H1 (cell line): ENCODE measurements around the gene FAM24B. TPM values are rescaled to one million over a fixed set of nuclear protein-coding genes. Genes with fewer than 3 reads are reported as not detected.

Experiments
- CTCF ChIA-PET: fragments of 300-600 bp; sonication (Branson Sonifier 250); formaldehyde crosslinking; loops from one replicate; lab custom pipeline; 2021; ENCODE audit not compliant: partially characterized antibody; lab: Charles Lee
- POLR2A ChIA-PET: fragments of 300-600 bp; sonication (Branson Sonifier 250); formaldehyde crosslinking; loops from one replicate; lab custom pipeline; 2021; ENCODE audit warnings: inconsistent platforms; ENCODE audit not compliant: partially characterized antibody; lab: Charles Lee
- DNase-seq, 2 experiments: peaks; one replicate each; pipeline versions ENCODE4 v3.0.0 to v3.0.0-alpha.2; 2010 to 2022; ENCODE audit warnings: low spot score in 2 of 2, low read depth in 1 of 2, mixed read lengths in 1 of 2
- FAIRE-seq: peaks from 2 replicates; lab custom pipeline; 2011; peaks lifted over from hg19 to GRCh38; lab: Jason Lieb, UNC
- H2AFZ ChIP-seq: 2 replicates; pipeline ENCODE4 v1.8.1; 2012; ENCODE audit warnings: low read length, inconsistent platforms
- H2AK5ac ChIP-seq: 2 replicates; pipeline ENCODE4 v1.6.1; 2013; ENCODE audit warnings: low read depth, low read length
- H2BK120ac ChIP-seq: replicated peaks from 2 replicates; pipeline ENCODE3; 2013; ENCODE audit warnings: low read depth, low read length, inconsistent platforms
- H2BK12ac ChIP-seq: 2 replicates; pipeline ENCODE4 v1.6.1; 2013; ENCODE audit warnings: low read depth, low read length
- H2BK15ac ChIP-seq: 2 replicates; pipeline ENCODE4 v1.6.1; 2013; ENCODE audit warnings: low read length
- H2BK20ac ChIP-seq: 2 replicates; pipeline ENCODE4 v1.6.1; 2013; ENCODE audit warnings: low read length
- H2BK5ac ChIP-seq: 2 replicates; pipeline ENCODE4 v1.6.1; 2013; ENCODE audit warnings: low read depth, low read length
- H3K14ac ChIP-seq: 2 replicates; pipeline ENCODE4 v1.6.1; 2013; ENCODE audit warnings: inconsistent platforms; ENCODE audit not compliant: insufficient read length
- H3K18ac ChIP-seq: 2 replicates; pipeline ENCODE4 v1.6.1; 2013; ENCODE audit warnings: low read length; ENCODE audit errors: extremely low read depth
- H3K23ac ChIP-seq: 2 replicates; pipeline ENCODE4 v1.6.1; 2013; ENCODE audit warnings: inconsistent platforms; ENCODE audit not compliant: insufficient read length
- H3K23me2 ChIP-seq: 2 replicates; pipeline ENCODE4 v1.6.1; 2013; ENCODE audit warnings: low read depth, low read length
- H3K27ac ChIP-seq: 2 replicates; pipeline ENCODE4 v1.6.1; 2011; ENCODE audit warnings: low read depth, low read length, inconsistent platforms
- H3K27me3 ChIP-seq, 4 experiments: replicated peaks in 1 of 4; 1 replicate in 1 of 4; 2 replicates in 3 of 4; pipeline versions ENCODE4 v1.6.1 to v1.8.1; 2011 to 2013; ENCODE audit warnings: low read length in 3 of 4, mild to moderate bottlenecking in 3 of 4, inconsistent platforms in 2 of 4, mixed read lengths in 2 of 4, moderate library complexity in 1 of 4; ENCODE audit not compliant: control insufficient read depth in 3 of 4, insufficient read depth in 3 of 4; ENCODE audit errors: extremely low read depth in 1 of 4
- H3K36me3 ChIP-seq, 4 experiments: 2 replicates each; pipeline versions ENCODE4 v1.6.1 to v1.8.1; 2011 to 2013; ENCODE audit warnings: mild to moderate bottlenecking in 4 of 4, low read length in 3 of 4, moderate library complexity in 2 of 4, control low read depth in 1 of 4, inconsistent platforms in 1 of 4; ENCODE audit not compliant: insufficient read depth in 4 of 4, control insufficient read depth in 2 of 4
- H3K4ac ChIP-seq: replicated peaks from 2 replicates; pipeline ENCODE3; 2013; ENCODE audit warnings: low read length, low read depth, mixed read lengths, inconsistent platforms; ENCODE audit not compliant: insufficient read length
- H3K4me1 ChIP-seq, 4 experiments: replicated peaks in 1 of 4; 1 replicate in 1 of 4; 2 replicates in 3 of 4; pipeline versions ENCODE4 v1.6.1 to v1.8.1; 2011 to 2013; ENCODE audit warnings: low read length in 3 of 4, inconsistent platforms in 2 of 4, mixed read lengths in 1 of 4; ENCODE audit not compliant: insufficient read depth in 4 of 4, control insufficient read depth in 3 of 4
- H3K4me2 ChIP-seq, 2 experiments: 2 replicates each; pipeline versions ENCODE4 v1.6.1 to v1.8.1; 2011 to 2013; ENCODE audit warnings: low read depth in 2 of 2, low read length in 2 of 2, control low read depth in 1 of 2, inconsistent platforms in 1 of 2, mild to moderate bottlenecking in 1 of 2; ENCODE audit not compliant: insufficient read depth in 1 of 2
- H3K4me3 ChIP-seq, 4 experiments: fragments of 200-600, 300-600 bp in 1 of 4; sonication (generic), shearing (Covaris generic), sonication (Bioruptor Twin) in 1 of 4; 2 replicates each; pipeline versions ENCODE4 v1.5.1 to v1.8.1; 2011 to 2016; ENCODE audit warnings: low read length in 4 of 4, low read depth in 3 of 4, control low read depth in 2 of 4, inconsistent platforms in 2 of 4, mild to moderate bottlenecking in 2 of 4, mixed read lengths in 1 of 4, moderate library complexity in 1 of 4; ENCODE audit not compliant: insufficient read depth in 2 of 4; ENCODE audit errors: extremely low read depth in 1 of 4
- H3K56ac ChIP-seq: replicated peaks from 2 replicates; pipeline ENCODE3; 2013; ENCODE audit warnings: low read depth, mild to moderate bottlenecking, mixed read lengths, low read length, inconsistent platforms; ENCODE audit not compliant: insufficient read length
- H3K79me1 ChIP-seq: 2 replicates; pipeline ENCODE4 v1.6.1; 2013; ENCODE audit warnings: low read depth, low read length, control low read depth
- H3K79me2 ChIP-seq, 2 experiments: 2 replicates each; pipeline versions ENCODE4 v1.6.1 to v1.8.1; 2012 to 2013; ENCODE audit warnings: low read length in 2 of 2, mild to moderate bottlenecking in 2 of 2, inconsistent platforms in 1 of 2; ENCODE audit not compliant: insufficient read depth in 2 of 2, control insufficient read depth in 1 of 2
- H3K9ac ChIP-seq, 4 experiments: replicated peaks in 1 of 4; 1 replicate in 1 of 4; 2 replicates in 3 of 4; pipeline versions ENCODE4 v1.6.1 to v1.8.1; 2011 to 2013; ENCODE audit warnings: low read depth in 3 of 4, low read length in 3 of 4, control low read depth in 2 of 4, mild to moderate bottlenecking in 2 of 4, moderate library complexity in 2 of 4, inconsistent platforms in 1 of 4; ENCODE audit errors: extremely low read depth in 1 of 4
- H3K9me3 ChIP-seq, 2 experiments: 2 replicates each; pipeline versions ENCODE4 v1.6.1 to v1.8.1; 2012 to 2013; ENCODE audit warnings: mild to moderate bottlenecking in 2 of 2, moderate library complexity in 2 of 2, control low read depth in 1 of 2, inconsistent platforms in 1 of 2, low read depth in 1 of 2, low read length in 1 of 2, mixed read lengths in 1 of 2; ENCODE audit not compliant: insufficient read depth in 2 of 2
- H4K20me1 ChIP-seq, 2 experiments: replicated peaks in 1 of 2; 2 replicates each; pipeline versions ENCODE3 to v1.8.1; 2011 to 2013; ENCODE audit warnings: inconsistent platforms in 2 of 2, low read length in 2 of 2, mild to moderate bottlenecking in 1 of 2; ENCODE audit not compliant: insufficient read depth in 2 of 2, control insufficient read depth in 1 of 2
- H4K5ac ChIP-seq: 2 replicates; pipeline ENCODE4 v1.6.1; 2013; ENCODE audit warnings: low read length, low read depth, mixed read lengths, inconsistent platforms; ENCODE audit not compliant: insufficient read length
- H4K8ac ChIP-seq: 2 replicates; pipeline ENCODE4 v1.8.0; 2013; ENCODE audit warnings: mild to moderate bottlenecking, moderate library complexity, low read length, inconsistent platforms; ENCODE audit not compliant: insufficient read depth; ENCODE audit errors: extremely low read depth
- H4K91ac ChIP-seq: replicated peaks from 2 replicates; pipeline ENCODE3; 2013; ENCODE audit warnings: low read length, mixed read lengths, inconsistent platforms; ENCODE audit not compliant: insufficient read length
- ASH2L ChIP-seq: fragments of 200-600, 300-600 bp; sonication (generic); IDR thresholded peaks from one replicate; pipeline ENCODE4 v1.7.1; 2017; ENCODE audit warnings: low read length
- BCL11A ChIP-seq, 2 experiments: IDR thresholded peaks; one replicate each; pipeline ENCODE4 v1.6.1; 2011; ENCODE audit warnings: low read depth in 2 of 2, low read length in 2 of 2, mild to moderate bottlenecking in 2 of 2
- CBX8 ChIP-seq: fragments of 300-800, 300-1000 bp; sonication (generic); IDR thresholded peaks from 2 replicates; pipeline ENCODE4 v1.7.1; 2016; ENCODE audit warnings: low read depth, low read length, borderline replicate concordance
- CHD2 ChIP-seq: IDR thresholded peaks from 2 replicates; pipeline ENCODE4 v1.6.1; 2012; ENCODE audit warnings: low read length, improper control_type of control experiment
- HDAC6 ChIP-seq: IDR thresholded peaks from one replicate; pipeline ENCODE4 v1.7.1; 2012; ENCODE audit warnings: low read depth, mild to moderate bottlenecking, inconsistent platforms, low read length, moderate library complexity
- JUN ChIP-seq: IDR thresholded peaks from 2 replicates; pipeline ENCODE4 v1.6.1; 2011; ENCODE audit warnings: low read depth, mild to moderate bottlenecking, improper control_type of control experiment, low read length
- NRF1 ChIP-seq: IDR thresholded peaks from 2 replicates; pipeline ENCODE4 v1.6.1; 2011; ENCODE audit warnings: mild to moderate bottlenecking, low read depth, low read length, improper control_type of control experiment
- POU5F1 ChIP-seq: IDR thresholded peaks from 2 replicates; pipeline ENCODE4 v1.6.1; 2011; ENCODE audit warnings: low read depth, mild to moderate bottlenecking, low read length, moderate library complexity
- RXRA ChIP-seq: IDR thresholded peaks from 2 replicates; pipeline ENCODE4 v1.6.1; 2011; ENCODE audit warnings: low read depth, mild to moderate bottlenecking, low read length, moderate library complexity; ENCODE audit not compliant: insufficient read depth
- SIN3A ChIP-seq, 2 experiments: IDR thresholded peaks in 1 of 2; conservative IDR thresholded peaks in 1 of 2; 2 replicates each; pipeline ENCODE4 v1.6.1; 2011 to 2012; ENCODE audit warnings: low read length in 2 of 2, improper control_type of control experiment in 1 of 2, low read depth in 1 of 2, mild to moderate bottlenecking in 1 of 2
- WGBS, 2 experiments: shearing (Covaris generic) in 1 of 2; methylation state at CpG; one replicate each; pipeline versions ENCODE4 v1.1.6 to v1.1.7; 2013 to 2015; ENCODE audit warnings: low lambda C conversion rate in 2 of 2, mixed read lengths in 2 of 2, inconsistent platforms in 1 of 2, low coverage in 1 of 2, missing lambda C conversion rate in 1 of 2; ENCODE audit not compliant: insufficient replicate concordance in 2 of 2, insufficient coverage in 1 of 2, insufficient read length in 1 of 2; ENCODE audit errors: extremely low coverage in 1 of 2, missing lambda C conversion rate in 1 of 2; 5-methylcytosine and 5-hydroxymethylcytosine counted together
- polyA plus RNA-seq, 7 experiments: library from polyadenylated mRNA; depleted of rRNA in 3 of 7; stranded (reverse) in 5 of 7; unstranded in 2 of 7; fragments of >200 nt in 5 of 7; fragments of 200-250 nt in 2 of 7; gene quantifications; 1 replicate in 5 of 7; 2 replicates in 1 of 7; 4 replicates in 1 of 7; pipeline versions ENCODE4 v1.2.1 to v1.2.3, GENCODE V29; 2011 to 2013; ENCODE audit warnings: missing spikeins in 2 of 7, mixed read lengths in 2 of 7
- total RNA-seq: library from RNA; stranded (reverse); fragmentation: NEBNext Ultra II Directional; extraction: Animal tissue kit (Norgen Biotek cat#: 25700); gene quantifications from 2 replicates; pipeline ENCODE4 v1.2.1, GENCODE V29; 2021
- TF ChIP-seq, protein P1 (sequence below): IDR thresholded peaks from 2 replicates; pipeline ENCODE4 v1.6.1; 2012; ENCODE audit warnings: inconsistent platforms
- TF ChIP-seq, protein P2 (sequence below): IDR thresholded peaks from 2 replicates; pipeline ENCODE4 v1.6.1; 2012; ENCODE audit warnings: low read length, inconsistent platforms

The FAM24B gene
- total and polyA plus RNA-seq, 2 of the 8 experiments (the other 6 are each of a cell fraction or from before 2014, with no cell fraction given), result 0.50 to 0.56 TPM

DNA sequence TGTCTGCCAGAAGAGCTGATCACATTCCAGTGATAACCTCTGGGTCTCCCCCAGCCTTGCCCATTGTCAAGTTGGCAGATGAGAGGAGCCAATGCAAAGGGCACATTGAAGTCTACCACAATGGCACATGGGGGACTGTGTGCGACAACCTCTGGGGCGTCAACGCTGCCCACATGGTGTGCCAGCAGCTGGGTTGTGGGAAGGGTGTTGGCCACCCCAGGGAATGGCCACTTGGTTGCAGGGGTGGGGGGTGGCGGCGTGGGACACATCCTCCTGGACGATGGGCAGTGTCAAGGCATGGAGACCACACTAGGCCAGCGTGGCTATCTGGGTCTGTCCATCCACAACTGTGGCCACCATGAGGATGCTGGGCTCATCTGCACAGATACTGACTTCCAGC, 77.1 kb downstream of the FAM24B start:
- no peaks in the 10 kb centered on the region for H4K20me1 ChIP-seq
- DNase-seq (no peak), FAIRE-seq (no peak)
- H2BK20ac ChIP-seq, result no peak overlapping the region
- POLR2A ChIA-PET, result no interaction called here
- no peak overlapping the region for H4K91ac ChIP-seq
- no peak overlapping the region for H3K9ac ChIP-seq
- H3K9me3 ChIP-seq, result no peaks in the 10 kb centered on the region
- no peak overlapping the region for H2BK120ac ChIP-seq
- H3K4me3 ChIP-seq, result no peak overlapping the region
- H3K79me1 ChIP-seq, result no peaks in the 10 kb centered on the region
- no peaks in the 10 kb centered on the region for H3K79me2 ChIP-seq
- no peaks in the 10 kb centered on the region for H3K4me1 ChIP-seq
- H3K23ac ChIP-seq, result no peak overlapping the region
- no peaks in the 10 kb centered on the region; a peak in 1 of 7 replicates for H3K27me3 ChIP-seq
- no peak overlapping the region for H3K56ac ChIP-seq
- H3K18ac ChIP-seq, result no peak overlapping the region
- no peak overlapping the region for H4K5ac ChIP-seq
- no peak overlapping the region for H4K8ac ChIP-seq
- no peak overlapping the region for H2AFZ ChIP-seq
- no peak overlapping the region for H2AK5ac ChIP-seq
- CTCF ChIA-PET, result interaction anchor here (1.3 kb wide), 1 partner anchor 18 kb away, joined by 4 read pairs; no protein-coding TSS in a partner anchor
- 83% methylated on average over 7 of the region's 7 CpGs; no CpG with 5 or more reads in 1 of the 2 experiments for WGBS, 2 experiments
- no peak overlapping the region for H3K4ac ChIP-seq
- H2BK15ac ChIP-seq, result no peak overlapping the region
- H3K4me2 ChIP-seq, result no peak overlapping the region
- H2BK12ac ChIP-seq, result no peak overlapping the region
- H3K14ac ChIP-seq, result no peak overlapping the region
- H3K27ac ChIP-seq, result no peak overlapping the region
- H3K36me3 ChIP-seq, result no peaks in the 10 kb centered on the region
- H2BK5ac ChIP-seq, result no peak overlapping the region
- H3K23me2 ChIP-seq, result 0 out of 2 replicates have a peak, but pooled peaks cover 2% of the 10 kb centered on the region
- TF ChIP-seq, protein P1, sequence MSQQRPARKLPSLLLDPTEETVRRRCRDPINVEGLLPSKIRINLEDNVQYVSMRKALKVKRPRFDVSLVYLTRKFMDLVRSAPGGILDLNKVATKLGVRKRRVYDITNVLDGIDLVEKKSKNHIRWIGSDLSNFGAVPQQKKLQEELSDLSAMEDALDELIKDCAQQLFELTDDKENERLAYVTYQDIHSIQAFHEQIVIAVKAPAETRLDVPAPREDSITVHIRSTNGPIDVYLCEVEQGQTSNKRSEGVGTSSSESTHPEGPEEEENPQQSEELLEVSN, result no peak
- TF ChIP-seq HDAC6, result no peak
- TF ChIP-seq, protein P2, sequence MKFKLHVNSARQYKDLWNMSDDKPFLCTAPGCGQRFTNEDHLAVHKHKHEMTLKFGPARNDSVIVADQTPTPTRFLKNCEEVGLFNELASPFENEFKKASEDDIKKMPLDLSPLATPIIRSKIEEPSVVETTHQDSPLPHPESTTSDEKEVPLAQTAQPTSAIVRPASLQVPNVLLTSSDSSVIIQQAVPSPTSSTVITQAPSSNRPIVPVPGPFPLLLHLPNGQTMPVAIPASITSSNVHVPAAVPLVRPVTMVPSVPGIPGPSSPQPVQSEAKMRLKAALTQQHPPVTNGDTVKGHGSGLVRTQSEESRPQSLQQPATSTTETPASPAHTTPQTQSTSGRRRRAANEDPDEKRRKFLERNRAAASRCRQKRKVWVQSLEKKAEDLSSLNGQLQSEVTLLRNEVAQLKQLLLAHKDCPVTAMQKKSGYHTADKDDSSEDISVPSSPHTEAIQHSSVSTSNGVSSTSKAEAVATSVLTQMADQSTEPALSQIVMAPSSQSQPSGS, result no peak
- no peak for TF ChIP-seq BCL11A (IDR thresholded peaks at IDR 0.05; ENCODE audit: low read depth in 2 of 2, low read length in 2 of 2)
- no peak for TF ChIP-seq RXRA
- TF ChIP-seq JUN, result no peak
- no peak for TF ChIP-seq NRF1
- no peak for TF ChIP-seq ASH2L
- TF ChIP-seq SIN3A (conservative IDR thresholded peaks at IDR 0.05 in 1 of 2, IDR thresholded peaks at IDR 0.05 in 1 of 2; ENCODE audit: low read depth in 1 of 2, low read length in 2 of 2), result no peak
- no peak for TF ChIP-seq POU5F1
- no peak for TF ChIP-seq CHD2
- no peak for TF ChIP-seq CBX8
